GM12891 (cell line): ENCODE results near the gene DSC2.
A peak's percentile ranks its signal among the peaks of the same experiment; 100 is the strongest.

Experiments used
- DNase-seq: peaks from one replicate; pipeline ENCODE4 v3.0.0; 2011; ENCODE audit warnings: low spot score; ENCODE audit not compliant: insufficient read length
- FAIRE-seq: peaks from 2 replicates; lab custom pipeline; 2011; peaks lifted over from hg19 to GRCh38; lab: Jason Lieb, UNC
- PAX5 ChIP-seq: IDR thresholded peaks from 2 replicates; pipeline ENCODE4 v1.6.1; 2011; ENCODE audit warnings: low read length, moderate library complexity, mild to moderate bottlenecking; ENCODE audit not compliant: insufficient read depth, severe bottlenecking
- POLR2A ChIP-seq: IDR thresholded peaks from 2 replicates; pipeline ENCODE4 v1.6.1; 2011; ENCODE audit warnings: low read depth, low read length, control low read depth
- POLR2AphosphoS5 ChIP-seq: IDR thresholded peaks from 2 replicates; pipeline ENCODE4 v1.6.1; 2011; ENCODE audit warnings: low read depth, low read length, control low read depth
- POU2F2 ChIP-seq: IDR thresholded peaks from 2 replicates; pipeline ENCODE4 v1.6.1; 2011; ENCODE audit warnings: low read depth, mild to moderate bottlenecking, control low read depth, low read length, moderate library complexity
- SPI1 ChIP-seq: IDR thresholded peaks from 2 replicates; pipeline ENCODE4 v1.6.1; 2011; ENCODE audit warnings: low read depth, low read length, control low read depth
- TAF1 ChIP-seq: IDR thresholded peaks from 2 replicates; pipeline ENCODE4 v1.6.1; 2011; ENCODE audit warnings: low read depth, low read length, control low read depth

Gene DSC2

DNA sequence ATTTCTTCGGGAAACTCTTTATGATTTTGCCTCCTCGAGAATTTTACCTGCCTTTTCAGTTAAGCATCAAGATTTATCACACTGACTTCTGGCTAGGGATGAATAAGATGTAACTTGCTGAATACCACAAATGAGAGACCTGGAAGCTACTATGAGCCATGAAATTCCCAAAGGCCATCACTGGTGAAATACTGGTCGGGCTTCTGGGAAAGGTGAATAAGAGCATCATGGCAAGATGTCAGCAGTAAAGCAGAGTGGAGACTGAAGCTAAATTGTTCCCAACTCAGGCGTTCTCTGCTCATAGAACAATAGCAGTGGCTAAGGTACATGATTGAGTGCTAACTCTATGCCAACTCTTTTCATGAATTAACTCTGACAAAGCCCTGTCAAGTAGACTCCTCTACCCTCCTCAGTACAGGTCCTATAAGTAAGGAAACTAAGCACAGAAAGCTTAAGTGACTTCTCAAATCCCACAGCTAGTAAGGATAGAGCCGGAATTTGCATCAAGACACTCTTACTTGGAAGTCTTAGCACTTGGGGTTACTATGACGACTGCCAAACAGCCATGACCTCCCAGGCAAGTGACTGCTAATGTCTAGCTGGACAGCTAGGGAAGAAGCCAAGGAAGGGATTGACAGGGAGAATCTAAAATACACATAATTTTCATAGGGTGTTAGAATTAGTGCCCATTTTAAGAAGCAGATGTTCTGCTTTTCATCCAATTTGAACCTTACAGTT, 37.0 kb downstream of the DSC2 start:
- TF ChIP-seq POU2F2, result no peak
- no peak for TF ChIP-seq PAX5
- TF ChIP-seq TAF1, result no peak
- no peak for TF ChIP-seq POLR2A
- no peak for TF ChIP-seq SPI1
- no peak for TF ChIP-seq POLR2AphosphoS5
- no peak for FAIRE-seq
- DNase-seq, result no peak

DNA sequence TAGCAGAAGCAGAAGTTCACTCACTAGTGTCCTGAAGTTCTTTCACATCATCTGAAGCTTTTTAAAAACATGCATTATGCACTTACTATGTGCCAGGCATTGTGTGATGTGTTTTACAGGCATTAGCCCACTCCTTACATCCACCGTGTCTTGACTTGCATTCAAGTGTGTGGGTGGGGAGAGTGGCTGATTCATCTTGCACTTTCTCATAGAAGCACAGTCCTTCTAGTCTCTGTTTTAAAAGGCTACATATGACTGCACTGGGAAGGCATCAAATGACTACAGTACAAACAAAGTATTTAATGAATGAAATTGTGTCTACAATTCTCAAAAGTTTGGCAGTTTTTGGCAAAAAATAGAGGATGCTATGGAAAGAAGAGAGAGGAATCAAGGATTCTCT, 38.1 kb downstream of the DSC2 start:
- peak; percentile 13 for FAIRE-seq
- TF ChIP-seq TAF1 (no peak), POLR2A (no peak), PAX5 (no peak), SPI1 (no peak), POLR2AphosphoS5 (peak; percentile 35; the same call in 1 of the 2 replicates), POU2F2 (peak; percentile 69)
- DNase-seq, result no peak

DNA sequence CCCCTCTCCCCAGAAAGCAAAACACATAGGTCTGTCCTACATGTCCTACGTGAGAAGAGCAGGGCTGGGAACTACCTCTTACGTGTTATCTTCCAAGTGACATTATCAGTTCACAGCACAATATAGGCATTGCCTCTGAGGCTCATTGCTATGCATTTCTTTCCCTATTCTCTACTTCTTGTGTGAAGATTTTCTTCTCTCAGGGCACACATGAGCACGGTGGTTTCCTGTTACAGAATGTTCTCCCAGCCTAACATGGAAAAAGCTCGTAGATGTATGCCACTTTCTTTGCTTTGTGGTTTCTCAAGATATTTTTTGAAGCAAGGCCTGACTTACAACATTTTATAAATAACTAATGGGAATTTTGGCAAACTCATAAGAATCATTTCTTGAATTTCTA, 40.3 kb downstream of the DSC2 start:
- TF ChIP-seq TAF1 (no peak), POLR2A (0 out of 2 replicates have a peak, but pooled peaks have one; percentile 31), SPI1 (no peak), POLR2AphosphoS5 (peak; percentile 59; the same call in 1 of the 2 replicates), PAX5 (no peak), POU2F2 (no peak; the same call in 1 of the 2 replicates)
- DNase-seq, result no peak
- FAIRE-seq, result no peak

DNA sequence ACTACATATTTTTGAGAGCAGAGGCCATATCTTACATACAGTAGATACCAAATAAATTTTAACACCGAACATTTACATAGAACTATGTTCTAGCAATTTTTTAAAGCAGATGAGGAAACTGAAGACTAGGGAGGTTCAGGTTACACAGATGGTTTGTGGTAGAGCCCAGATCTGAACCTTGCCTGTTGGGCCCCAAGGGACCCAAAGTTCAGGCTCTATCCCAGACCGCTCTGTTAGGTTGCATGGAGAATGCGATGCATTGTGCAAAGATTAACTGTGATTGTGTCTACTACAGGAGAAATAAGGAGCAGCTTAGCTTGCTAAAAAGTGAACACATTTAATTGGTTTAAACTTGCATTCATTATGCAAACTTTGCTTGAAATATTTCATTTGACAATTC, 43.3 kb downstream of the DSC2 start:
- DNase-seq, result no peak
- no peak for FAIRE-seq
- TF ChIP-seq POU2F2, result no peak
- no peak for TF ChIP-seq TAF1
- TF ChIP-seq PAX5, result no peak
- TF ChIP-seq POLR2AphosphoS5, result no peak
- TF ChIP-seq POLR2A, result no peak
- no peak for TF ChIP-seq SPI1

DNA sequence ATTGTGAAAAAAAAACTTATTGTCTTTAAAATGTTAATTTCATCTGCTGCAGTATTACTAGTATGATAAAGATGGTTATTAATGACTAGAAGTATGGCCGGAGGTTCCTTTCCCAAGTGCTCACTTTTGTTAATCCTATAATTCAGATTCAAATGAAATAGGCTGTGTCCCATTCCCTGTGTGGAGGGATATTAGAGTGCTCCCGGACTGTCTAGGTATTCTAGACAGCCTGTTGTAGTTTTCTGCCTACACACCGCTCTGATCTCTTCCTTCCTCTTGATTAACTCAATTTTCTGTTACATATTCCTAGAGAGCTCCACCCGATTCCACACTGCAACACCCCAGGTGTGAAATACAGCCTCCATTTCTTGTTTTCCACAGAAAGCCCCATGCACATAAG, 44.3 kb downstream of the DSC2 start:
- FAIRE-seq, result no peak
- no peak for DNase-seq
- TF ChIP-seq TAF1 (no peak), POLR2A (no peak)

DNA sequence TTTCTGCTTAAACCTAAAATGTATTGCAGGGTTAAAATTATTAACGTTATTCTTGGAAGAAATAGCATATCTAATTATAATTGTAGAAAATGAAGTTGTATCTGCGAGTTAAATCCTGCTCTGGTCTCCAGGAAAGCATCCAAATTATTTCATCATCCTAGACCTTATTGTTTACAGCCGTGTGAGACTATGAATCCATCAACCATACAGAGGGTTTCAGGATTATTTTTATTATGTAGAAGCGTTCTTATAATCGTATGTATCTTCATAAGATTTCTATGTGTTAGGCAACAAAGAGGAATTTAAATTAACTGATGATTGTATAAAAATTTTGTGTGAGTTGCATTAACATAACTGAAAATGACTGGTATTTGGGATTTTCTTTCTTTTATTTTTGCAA, 45.2 kb downstream of the DSC2 start:
- FAIRE-seq (no peak), DNase-seq (no peak)
- TF ChIP-seq POU2F2 (no peak), POLR2AphosphoS5 (no peak), PAX5 (no peak), TAF1 (no peak), POLR2A (no peak), SPI1 (no peak)

DNA sequence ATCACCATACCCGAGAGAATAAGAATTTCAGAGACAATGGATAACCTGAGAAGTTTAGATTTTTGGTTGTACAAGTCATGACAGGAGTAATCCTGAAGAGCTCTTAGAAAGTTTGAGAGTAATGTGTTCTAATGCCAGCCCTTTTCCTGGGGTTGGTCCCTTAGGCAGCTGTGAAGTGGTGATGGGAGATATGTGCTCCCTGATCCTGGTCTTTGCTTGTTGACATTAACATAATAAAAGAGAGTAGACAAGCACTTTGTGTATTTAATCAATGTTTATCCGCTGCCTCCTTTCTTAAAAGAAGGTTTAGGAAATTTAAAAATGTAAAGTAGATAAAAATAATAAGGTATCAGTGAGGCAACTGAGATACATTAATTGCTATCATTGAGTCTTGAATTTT, 45.9 kb downstream of the DSC2 start:
- TF ChIP-seq POU2F2 (no peak), TAF1 (no peak), SPI1 (no peak), POLR2AphosphoS5 (no peak), POLR2A (no peak), PAX5 (no peak)
- FAIRE-seq, result no peak
- DNase-seq, result no peak

DNA sequence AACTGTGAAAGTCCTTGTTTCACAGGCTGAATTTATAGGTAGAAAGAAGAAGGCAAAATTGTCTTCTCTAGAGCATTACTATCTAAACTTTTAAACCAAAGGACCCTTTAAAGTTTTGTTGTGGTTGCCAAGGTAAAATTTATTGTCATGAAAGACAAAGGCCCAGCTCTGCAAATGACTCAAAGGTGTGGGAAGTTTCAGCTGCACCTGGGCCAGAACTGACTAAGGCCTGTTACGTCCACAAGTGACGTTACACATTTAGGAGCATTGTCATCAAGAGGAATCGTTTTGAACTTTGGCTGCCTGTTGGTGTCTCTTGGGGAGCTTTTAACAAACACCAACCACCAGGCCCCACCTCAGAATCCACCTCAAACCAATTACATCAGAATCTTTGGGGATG, 51.6 kb downstream of the DSC2 start:
- TF ChIP-seq POLR2AphosphoS5 (no peak), SPI1 (no peak), TAF1 (no peak), POLR2A (no peak), PAX5 (no peak), POU2F2 (no peak)
- FAIRE-seq (no peak), DNase-seq (no peak)

DNA sequence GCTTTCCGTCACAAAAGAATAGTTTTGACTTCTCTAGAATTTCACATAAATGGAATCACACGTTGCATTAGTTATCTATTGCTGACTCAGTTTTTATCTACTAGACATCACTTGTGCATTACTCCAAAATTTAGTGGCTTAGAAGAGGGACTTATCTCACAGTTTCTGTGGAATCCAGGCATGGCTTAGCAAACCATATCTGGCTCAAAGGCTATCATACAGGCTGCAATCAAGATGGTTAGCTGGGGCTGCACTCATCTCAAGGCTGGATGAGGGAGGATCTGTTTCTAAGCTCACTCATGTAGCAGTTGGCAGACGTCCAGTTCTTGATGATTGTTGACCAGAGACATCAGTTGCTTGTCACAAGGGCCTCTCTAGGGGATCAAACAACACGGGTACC, 53.0 kb downstream of the DSC2 start:
- FAIRE-seq (no peak), DNase-seq (no peak)
- TF ChIP-seq TAF1, result no peak
- no peak for TF ChIP-seq PAX5
- no peak for TF ChIP-seq POLR2AphosphoS5
- TF ChIP-seq POU2F2, result no peak
- no peak for TF ChIP-seq SPI1
- no peak for TF ChIP-seq POLR2A

DNA sequence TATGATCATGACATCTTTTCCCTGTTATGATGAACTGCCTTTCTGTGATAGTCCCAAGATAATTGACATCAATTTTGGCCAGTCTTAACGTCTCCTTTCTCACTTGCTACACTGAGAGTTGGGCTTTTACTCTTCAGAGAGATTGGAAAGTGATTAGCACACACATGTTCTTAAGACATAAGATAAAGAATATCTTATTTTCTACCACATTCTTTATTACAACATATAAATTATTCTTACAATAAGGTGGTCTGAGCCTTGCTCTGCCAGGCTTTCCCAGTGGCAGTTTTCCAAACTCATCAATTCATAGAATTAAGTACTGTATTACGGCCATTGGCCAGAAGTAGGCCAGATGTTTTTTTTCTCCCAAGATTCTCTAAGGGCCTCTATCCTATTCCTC, 54.0 kb downstream of the DSC2 start:
- FAIRE-seq, result no peak
- no peak for TF ChIP-seq TAF1
- no peak for TF ChIP-seq POLR2AphosphoS5
- TF ChIP-seq PAX5, result no peak
- no peak for TF ChIP-seq SPI1
- TF ChIP-seq POU2F2, result no peak
- TF ChIP-seq POLR2A, result no peak
- no peak for DNase-seq
